C4-2B (cell line): ENCODE data around the gene DNAH14.
A peak's percentile ranks its signal among the peaks of the same experiment; 100 is the strongest.
"Not testable (repeated sequence)": the region's sequence is repeated elsewhere in the genome, so short reads cannot be mapped to it uniquely, and the experiment has no call there.

Source experiments
- H3K27ac ChIP-seq: fragments of 450-650 bp; 2 replicates; pipeline ENCODE4 v1.5.1; 2017
- ZFX ChIP-seq: fragments of 450-650 bp; IDR thresholded peaks from 2 replicates; pipeline ENCODE4 v1.6.1; 2017
- TF ChIP-seq, protein P1 (sequence below): fragments of 450-650 bp; conservative IDR thresholded peaks from 2 replicates; pipeline ENCODE4 v1.5.1; 2017; ENCODE audit warnings: mild to moderate bottlenecking

DNAH14 gene

DNA sequence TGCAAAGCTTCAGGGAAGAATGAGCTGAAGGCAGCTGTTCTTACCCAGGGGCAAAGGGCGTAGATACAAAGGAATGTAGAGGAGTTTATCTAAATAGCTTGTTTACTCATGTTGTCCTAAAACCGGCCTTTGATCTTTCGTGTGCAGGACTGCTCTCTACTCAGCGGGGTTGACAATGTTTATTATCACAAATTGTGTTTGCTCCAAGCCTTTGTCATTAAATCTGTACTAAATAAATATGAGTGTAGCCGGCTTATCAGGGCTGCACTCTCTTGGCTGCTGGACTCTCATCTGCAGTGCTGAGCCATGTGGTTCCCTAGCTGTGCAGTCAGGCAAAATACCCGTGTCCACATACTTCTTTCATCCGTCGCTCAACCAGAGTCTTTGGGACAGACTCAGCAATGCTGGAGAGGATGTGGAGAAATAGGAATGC, 299.4 kb downstream of the DNAH14 start:
- no peak for TF ChIP-seq ZFX
- TF ChIP-seq, protein P1, sequence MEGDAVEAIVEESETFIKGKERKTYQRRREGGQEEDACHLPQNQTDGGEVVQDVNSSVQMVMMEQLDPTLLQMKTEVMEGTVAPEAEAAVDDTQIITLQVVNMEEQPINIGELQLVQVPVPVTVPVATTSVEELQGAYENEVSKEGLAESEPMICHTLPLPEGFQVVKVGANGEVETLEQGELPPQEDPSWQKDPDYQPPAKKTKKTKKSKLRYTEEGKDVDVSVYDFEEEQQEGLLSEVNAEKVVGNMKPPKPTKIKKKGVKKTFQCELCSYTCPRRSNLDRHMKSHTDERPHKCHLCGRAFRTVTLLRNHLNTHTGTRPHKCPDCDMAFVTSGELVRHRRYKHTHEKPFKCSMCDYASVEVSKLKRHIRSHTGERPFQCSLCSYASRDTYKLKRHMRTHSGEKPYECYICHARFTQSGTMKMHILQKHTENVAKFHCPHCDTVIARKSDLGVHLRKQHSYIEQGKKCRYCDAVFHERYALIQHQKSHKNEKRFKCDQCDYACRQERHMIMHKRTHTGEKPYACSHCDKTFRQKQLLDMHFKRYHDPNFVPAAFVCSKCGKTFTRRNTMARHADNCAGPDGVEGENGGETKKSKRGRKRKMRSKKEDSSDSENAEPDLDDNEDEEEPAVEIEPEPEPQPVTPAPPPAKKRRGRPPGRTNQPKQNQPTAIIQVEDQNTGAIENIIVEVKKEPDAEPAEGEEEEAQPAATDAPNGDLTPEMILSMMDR: no peak
- H3K27ac ChIP-seq: no peak overlapping the region

DNA sequence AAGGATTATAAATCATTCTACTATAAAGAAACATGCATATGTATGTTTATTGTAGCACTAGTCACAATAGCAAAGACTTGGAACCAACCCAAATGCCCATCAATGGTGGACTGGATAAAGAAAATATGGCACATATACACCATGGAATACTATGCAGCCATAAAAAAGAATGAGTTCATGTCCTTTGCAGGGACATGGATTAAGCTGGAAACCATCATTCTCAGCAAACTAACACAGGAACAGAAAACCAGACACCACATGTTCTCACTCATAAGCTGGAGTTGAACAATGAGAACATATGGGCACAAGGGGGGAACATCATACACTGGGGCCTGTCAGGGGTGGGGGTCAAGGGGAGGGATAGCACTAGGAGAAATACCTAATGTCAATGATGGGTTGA, 300.0 kb downstream of the DNAH14 start:
- H3K27ac ChIP-seq: not testable (repeated sequence)

DNA sequence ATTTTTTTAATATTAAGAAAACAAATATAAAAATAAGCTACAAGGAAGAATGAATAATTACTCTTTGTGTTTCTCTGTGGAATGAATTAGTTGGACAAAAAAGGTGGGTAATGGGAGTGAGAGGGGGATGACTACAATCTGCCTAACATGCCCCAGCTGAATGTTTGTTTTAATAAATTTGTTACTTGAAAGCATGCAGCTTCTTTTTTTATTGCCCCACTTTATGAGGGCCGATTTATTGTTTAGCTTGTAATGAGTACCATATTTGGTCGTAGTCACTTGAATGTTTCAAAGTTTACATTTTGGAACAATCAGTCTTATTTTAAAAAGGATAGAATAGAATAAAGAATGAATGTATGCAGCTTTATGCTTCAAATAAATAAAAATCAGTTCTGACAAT, 301.0 kb downstream of the DNAH14 start:
- TF ChIP-seq, protein P1: no peak
- no peak for TF ChIP-seq ZFX
- no peak overlapping the region for H3K27ac ChIP-seq

DNA sequence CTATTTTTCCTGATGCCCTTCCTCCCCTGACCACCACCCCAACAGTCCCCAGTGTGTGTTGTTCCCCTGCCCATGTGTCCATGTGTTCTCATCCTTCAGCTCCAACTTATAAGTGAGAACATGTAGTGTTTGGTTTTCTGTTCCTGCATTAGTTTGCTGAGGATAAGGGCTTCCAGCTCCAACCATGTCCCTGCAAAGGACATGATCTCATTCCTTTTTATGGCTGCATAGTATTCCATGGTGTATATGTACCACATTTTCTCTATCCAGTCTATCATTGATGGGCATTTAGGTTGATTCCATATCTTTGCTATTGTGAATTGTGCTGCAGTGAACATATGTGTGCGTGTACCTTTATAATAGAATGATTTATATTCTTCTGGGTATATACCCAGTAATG, 303.5 kb downstream of the DNAH14 start:
- not testable (repeated sequence) for H3K27ac ChIP-seq

DNA sequence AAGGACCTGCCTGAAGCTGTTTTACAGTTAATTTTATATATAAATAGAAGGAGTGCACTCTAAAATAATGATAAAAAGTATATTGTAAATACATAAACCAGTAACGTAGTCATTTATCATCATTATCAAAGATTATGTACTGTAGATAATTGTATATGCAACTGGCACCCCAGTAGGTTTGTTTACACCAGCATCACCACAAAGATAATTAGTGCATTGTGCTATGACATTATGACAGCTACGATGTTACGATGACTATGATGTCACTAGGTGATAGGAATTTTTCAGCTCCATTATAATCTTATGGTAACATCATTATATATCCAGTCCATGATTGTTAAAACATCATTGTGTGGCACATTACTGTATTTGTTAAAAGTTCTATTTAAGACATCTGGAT, 313.1 kb downstream of the DNAH14 start:
- no peak overlapping the region for H3K27ac ChIP-seq
- TF ChIP-seq, protein P1: no peak
- no peak for TF ChIP-seq ZFX

DNA sequence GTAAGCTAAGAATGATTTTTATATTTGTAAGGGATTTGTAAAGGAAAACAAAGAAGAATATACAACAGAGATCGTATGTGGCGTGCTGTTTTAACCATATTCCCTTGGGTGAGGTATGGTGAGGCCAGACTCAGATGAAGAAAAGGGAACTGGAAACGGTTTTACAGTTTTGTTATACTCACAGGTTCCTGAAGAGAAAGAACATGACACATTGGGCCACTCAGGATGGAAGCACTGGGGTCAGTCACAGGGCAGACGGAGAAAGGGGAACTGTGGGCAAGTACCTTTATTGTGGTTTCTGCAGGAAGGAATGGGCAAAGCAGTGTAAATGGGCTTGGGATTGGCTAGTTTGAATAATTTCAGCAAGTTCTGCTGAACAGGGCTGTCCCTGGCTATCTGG, 321.0 kb downstream of the DNAH14 start:
- H3K27ac ChIP-seq: no peak overlapping the region
- TF ChIP-seq, protein P1: no peak
- TF ChIP-seq ZFX: no peak

DNA sequence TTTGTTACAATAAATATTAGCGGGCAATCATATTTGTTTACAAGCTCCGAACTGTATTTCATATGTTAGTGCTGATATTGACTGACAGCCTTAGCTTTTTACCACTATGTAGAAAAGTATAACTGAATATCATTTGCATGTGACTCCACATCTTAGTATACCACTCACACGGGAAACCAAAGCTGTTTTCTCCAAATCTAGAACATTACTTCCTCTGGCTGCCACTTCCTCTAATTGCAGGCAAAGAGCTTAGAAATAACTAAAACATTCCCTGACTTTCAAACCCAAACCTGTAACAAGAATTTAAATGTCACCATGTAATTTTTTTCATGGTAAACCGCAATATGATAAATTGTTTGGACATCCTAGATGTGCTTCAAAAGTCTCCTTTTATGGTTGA, 323.7 kb downstream of the DNAH14 start:
- H3K27ac ChIP-seq: no peak overlapping the region
- TF ChIP-seq, protein P1: 0 out of 2 replicates have a peak, but pooled peaks have one; percentile 10
- no peak for TF ChIP-seq ZFX

DNA sequence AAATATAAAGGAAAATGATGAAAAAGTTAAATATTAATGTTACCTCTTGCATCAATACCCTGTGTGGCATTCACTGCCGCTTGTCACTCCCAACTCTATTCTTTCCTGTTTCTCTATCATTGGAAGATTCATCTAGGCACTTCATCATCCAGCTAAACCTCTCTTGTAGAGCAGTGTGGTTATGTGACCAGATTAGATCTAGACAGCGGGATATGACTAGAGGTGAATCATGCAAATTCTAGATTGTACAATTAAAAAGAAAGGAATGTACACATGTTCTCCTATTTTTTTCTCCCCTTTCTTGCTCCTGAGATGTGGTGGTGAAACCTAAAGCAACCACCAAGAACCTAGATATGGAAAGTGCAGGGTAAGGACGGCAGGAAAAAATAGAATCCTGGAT, 324.3 kb downstream of the DNAH14 start:
- H3K27ac ChIP-seq: no peak overlapping the region
- TF ChIP-seq ZFX: no peak
- TF ChIP-seq, protein P1: no peak

DNA sequence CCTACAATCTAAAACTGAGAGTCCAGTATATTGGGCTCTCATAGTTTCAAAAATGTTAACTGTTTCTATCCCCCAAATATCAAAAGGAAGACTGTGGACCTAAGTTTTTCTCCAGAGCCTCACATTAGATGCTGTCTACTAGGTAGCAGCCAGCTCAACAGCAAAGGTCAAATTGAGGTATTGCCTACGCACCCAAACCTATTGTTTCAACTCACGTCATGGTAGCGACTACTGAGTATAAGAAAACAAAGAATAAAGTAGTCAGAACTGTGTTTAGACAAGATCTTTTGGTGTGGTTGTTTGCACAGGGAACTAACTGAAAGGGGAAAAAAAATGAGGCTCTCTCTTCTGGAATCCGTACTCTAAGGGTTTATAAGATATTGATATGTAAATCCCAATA, 325.2 kb downstream of the DNAH14 start:
- no peak overlapping the region for H3K27ac ChIP-seq
- TF ChIP-seq, protein P1: no peak
- no peak for TF ChIP-seq ZFX
